Panc1 (cell line): ENCODE data around the gene TWSG1.

Source experiments
- SIN3A ChIP-seq: IDR thresholded peaks from 2 replicates; pipeline ENCODE4 v1.6.1; 2012; ENCODE audit warnings: low read depth, mild to moderate bottlenecking, low read length, moderate library complexity, borderline replicate concordance; ENCODE audit not compliant: insufficient read depth
- TF ChIP-seq, protein P1 (sequence below): fragments of 450-650 bp; IDR thresholded peaks from 2 replicates; pipeline ENCODE4 v1.5.1; 2017; ENCODE audit warnings: mild to moderate bottlenecking

DNA sequence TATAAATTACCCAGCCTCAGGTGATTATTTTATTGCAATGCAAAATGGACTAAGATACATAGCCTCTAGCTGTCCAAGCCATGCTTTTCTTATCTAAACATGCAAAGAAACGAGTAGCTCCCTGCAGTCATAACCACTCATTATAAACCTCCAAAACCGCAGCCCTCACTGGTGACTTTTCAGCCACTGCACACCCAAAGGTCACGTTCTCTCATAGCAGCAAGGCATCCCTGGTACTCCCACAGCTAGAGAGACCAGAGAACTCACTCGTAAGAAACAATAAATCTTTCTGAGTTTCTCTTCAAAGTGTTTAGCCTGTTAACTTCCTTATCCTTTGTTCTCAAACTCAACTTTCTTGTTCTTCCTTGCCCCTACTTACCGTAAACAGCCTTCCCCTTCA is 112.3 kb downstream of the TWSG1 start:
- TF ChIP-seq, protein P1, sequence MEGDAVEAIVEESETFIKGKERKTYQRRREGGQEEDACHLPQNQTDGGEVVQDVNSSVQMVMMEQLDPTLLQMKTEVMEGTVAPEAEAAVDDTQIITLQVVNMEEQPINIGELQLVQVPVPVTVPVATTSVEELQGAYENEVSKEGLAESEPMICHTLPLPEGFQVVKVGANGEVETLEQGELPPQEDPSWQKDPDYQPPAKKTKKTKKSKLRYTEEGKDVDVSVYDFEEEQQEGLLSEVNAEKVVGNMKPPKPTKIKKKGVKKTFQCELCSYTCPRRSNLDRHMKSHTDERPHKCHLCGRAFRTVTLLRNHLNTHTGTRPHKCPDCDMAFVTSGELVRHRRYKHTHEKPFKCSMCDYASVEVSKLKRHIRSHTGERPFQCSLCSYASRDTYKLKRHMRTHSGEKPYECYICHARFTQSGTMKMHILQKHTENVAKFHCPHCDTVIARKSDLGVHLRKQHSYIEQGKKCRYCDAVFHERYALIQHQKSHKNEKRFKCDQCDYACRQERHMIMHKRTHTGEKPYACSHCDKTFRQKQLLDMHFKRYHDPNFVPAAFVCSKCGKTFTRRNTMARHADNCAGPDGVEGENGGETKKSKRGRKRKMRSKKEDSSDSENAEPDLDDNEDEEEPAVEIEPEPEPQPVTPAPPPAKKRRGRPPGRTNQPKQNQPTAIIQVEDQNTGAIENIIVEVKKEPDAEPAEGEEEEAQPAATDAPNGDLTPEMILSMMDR = no peak
- no peak for TF ChIP-seq SIN3A
